GM10266 (cell line): ENCODE data around the gene CDHR3.
A peak's percentile ranks its signal among the peaks of the same experiment; 100 is the strongest.

Experiments
- DNase-seq: peaks from one replicate; pipeline ENCODE4 v3.0.0; 2012; ENCODE audit errors: extremely low spot score
- TF ChIP-seq, protein P1 (sequence below): IDR thresholded peaks from 2 replicates; pipeline ENCODE4 v1.5.1; 2012; ENCODE audit warnings: mild to moderate bottlenecking, low read depth; ENCODE audit not compliant: control insufficient read depth, insufficient read depth; ENCODE audit errors: missing control alignments

CDHR3 gene

GRCh38 chr7:106056513-106057203, 93.6 kb downstream of the CDHR3 start:
- DNase-seq: peak; percentile 75
- TF ChIP-seq, protein P1, sequence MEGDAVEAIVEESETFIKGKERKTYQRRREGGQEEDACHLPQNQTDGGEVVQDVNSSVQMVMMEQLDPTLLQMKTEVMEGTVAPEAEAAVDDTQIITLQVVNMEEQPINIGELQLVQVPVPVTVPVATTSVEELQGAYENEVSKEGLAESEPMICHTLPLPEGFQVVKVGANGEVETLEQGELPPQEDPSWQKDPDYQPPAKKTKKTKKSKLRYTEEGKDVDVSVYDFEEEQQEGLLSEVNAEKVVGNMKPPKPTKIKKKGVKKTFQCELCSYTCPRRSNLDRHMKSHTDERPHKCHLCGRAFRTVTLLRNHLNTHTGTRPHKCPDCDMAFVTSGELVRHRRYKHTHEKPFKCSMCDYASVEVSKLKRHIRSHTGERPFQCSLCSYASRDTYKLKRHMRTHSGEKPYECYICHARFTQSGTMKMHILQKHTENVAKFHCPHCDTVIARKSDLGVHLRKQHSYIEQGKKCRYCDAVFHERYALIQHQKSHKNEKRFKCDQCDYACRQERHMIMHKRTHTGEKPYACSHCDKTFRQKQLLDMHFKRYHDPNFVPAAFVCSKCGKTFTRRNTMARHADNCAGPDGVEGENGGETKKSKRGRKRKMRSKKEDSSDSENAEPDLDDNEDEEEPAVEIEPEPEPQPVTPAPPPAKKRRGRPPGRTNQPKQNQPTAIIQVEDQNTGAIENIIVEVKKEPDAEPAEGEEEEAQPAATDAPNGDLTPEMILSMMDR: peak; percentile 93

DNA sequence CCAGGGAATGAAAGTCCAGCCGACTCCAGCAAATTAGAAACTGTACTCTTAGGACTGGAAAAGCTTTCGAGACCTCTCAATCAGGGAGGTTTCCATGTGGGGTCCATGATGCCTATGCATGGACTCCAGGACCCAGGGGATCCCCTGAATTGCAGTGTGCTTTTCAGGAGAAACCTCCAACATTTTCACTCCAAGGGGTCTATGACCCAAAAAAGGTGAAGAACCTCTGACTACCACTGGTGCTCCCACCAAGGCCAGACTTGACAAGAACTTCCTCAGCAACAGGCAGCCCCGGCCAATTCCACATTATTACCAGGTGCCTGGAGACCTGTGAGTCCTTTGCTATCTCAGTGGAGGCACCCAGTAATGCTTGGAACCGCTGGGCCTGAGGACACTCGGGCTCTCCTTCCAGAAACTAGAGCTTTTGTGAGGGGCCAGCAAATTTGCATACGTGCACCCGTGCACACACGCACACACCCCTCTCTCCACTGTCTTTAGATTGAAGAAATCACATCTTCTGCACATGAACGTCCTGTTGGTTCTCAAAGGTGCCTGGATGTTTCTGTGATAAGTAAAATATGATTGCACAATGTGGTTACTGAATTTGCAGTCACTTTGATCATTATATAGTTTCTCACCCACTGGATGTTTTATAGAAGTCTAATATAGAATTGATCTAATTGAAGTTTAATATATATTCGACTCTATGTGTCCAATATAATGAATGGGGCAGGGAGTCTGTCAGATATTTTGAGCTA, 94.3 kb downstream of the CDHR3 start:
- DNase-seq: no peak
- TF ChIP-seq, protein P1: no peak

- peak; percentile 64 for DNase-seq
- TF ChIP-seq, protein P1: peak; percentile 10
These were observed 95.2 kb downstream of the CDHR3 start for GRCh38 chr7:106057962-106058927.

- TF ChIP-seq, protein P1: no peak
- no peak for DNase-seq
These were observed 95.9 kb downstream of the CDHR3 start for GRCh38 chr7:106058928-106059324.

GRCh38 chr7:106059556-106059955, 96.5 kb downstream of the CDHR3 start:
- TF ChIP-seq, protein P1: no peak
- DNase-seq: no peak

- no peak for DNase-seq
- TF ChIP-seq, protein P1: no peak
These were observed 97.4 kb downstream of the CDHR3 start for GRCh38 chr7:106060394-106060920.
